Esophagus muscularis mucosa (tissue), 4 donors: Measurements from ENCODE around the gene ADCY4. TPM values are rescaled to one million over a fixed set of nuclear protein-coding genes. Genes with fewer than 3 reads are reported as not detected.

Experiments
- DNase-seq: peaks from one replicate; pipeline ENCODE4 v3.0.0-alpha.2; 2017; ENCODE audit errors: extremely low spot score
- H3K27ac ChIP-seq, 4 donors: fragments of 200-600 bp; sonication (generic); replicated peaks in 1 of 4; 1 replicate in 3 of 4; 2 replicates in 1 of 4; pipeline ENCODE4 v1.5.1; 2016 to 2019; ENCODE audit warnings: mild to moderate bottlenecking in 1 of 4
- H3K27me3 ChIP-seq, 4 donors: fragments of 200-600 bp; sonication (generic); one replicate each; pipeline versions ENCODE4 v1.5.1 to v1.6.0; 2016 to 2019
- H3K36me3 ChIP-seq, 4 donors: fragments of 200-600 bp; sonication (generic); one replicate each; pipeline ENCODE4 v1.5.1; 2016 to 2019
- H3K4me1 ChIP-seq, 4 donors: fragments of 200-600 bp; sonication (generic); one replicate each; pipeline ENCODE4 v1.5.1; 2016 to 2019
- H3K4me3 ChIP-seq, 4 donors: fragments of 200-600 bp; sonication (generic); 1 replicate in 2 of 4; 2 replicates in 2 of 4; pipeline ENCODE4 v1.5.1; 2016 to 2019; ENCODE audit warnings: mild to moderate bottlenecking in 4 of 4, moderate library complexity in 1 of 4
- H3K9me3 ChIP-seq, 4 donors: fragments of 200-600 bp; sonication (generic); 1 replicate in 3 of 4; 2 replicates in 1 of 4; pipeline ENCODE4 v1.5.1; 2016 to 2019
- CTCF ChIP-seq, 3 experiments: fragments of 200-600 bp in 2 of 3; fragments of 450-650 bp in 1 of 3; sonication (generic) in 2 of 3; IDR thresholded peaks; one replicate each; pipeline ENCODE4 v1.5.1; 2017 to 2019; ENCODE audit warnings: antibody characterized with exemption in 3 of 3, mild to moderate bottlenecking in 2 of 3, moderate library complexity in 1 of 3
- EP300 ChIP-seq: sonication (generic); formaldehyde crosslinking; IDR thresholded peaks from one replicate; pipeline ENCODE4 v1.6.1; 2017; ENCODE audit warnings: antibody characterized with exemption
- POLR2A ChIP-seq: fragments of 450-650 bp; IDR thresholded peaks from one replicate; pipeline ENCODE4 v1.6.1; 2017; ENCODE audit warnings: antibody characterized with exemption, moderate library complexity, mild to moderate bottlenecking, low read depth
- POLR2AphosphoS5 ChIP-seq, 2 donors: sonication (generic); formaldehyde crosslinking; IDR thresholded peaks; one replicate each; pipeline ENCODE4 v1.6.1; 2017; ENCODE audit warnings: antibody characterized with exemption in 2 of 2
- WGBS: methylation state at CpG from one replicate; pipeline ENCODE4 v1.1.5; 2018; 5-methylcytosine and 5-hydroxymethylcytosine counted together
- intact Hi-C: fragments of 100-400 bp; cut with DNase I; formaldehyde crosslinking; loops from one replicate; pipeline ENCODE4 v1.15.1; 2023
- total RNA-seq, 4 donors: library from RNA; depleted of rRNA; stranded (reverse); fragments of >200 nt; gene quantifications; one replicate each; pipeline versions ENCODE4 v1.1.0 to v1.2.1, GENCODE V29; 2016

The ADCY4 gene
- total RNA-seq, 4 donors from 2014 or later, result 21.5 to 36.9 (median 27.9) TPM

GRCh38 chr14:24304019-24304387, 30.9 kb downstream of the ADCY4 start:
- Histone ChIP-seq H3K27me3 (no peaks in the 10 kb centered on the region), H3K9me3 (no peaks in the 10 kb centered on the region), H3K4me3 (no peak overlapping the region), H3K27ac (no peak overlapping the region), H3K36me3 (peaks cover 54 to 69% (median 65%) of the 10 kb centered on the region in 4 donors), H3K4me1 (peaks cover 14 to 38% (median 27%) of the 10 kb centered on the region in 4 donors)
- no peak for TF ChIP-seq POLR2AphosphoS5 (IDR thresholded peaks at IDR 0.05)
- TF ChIP-seq EP300, result no peak
- no peak for TF ChIP-seq POLR2A
- no peak for TF ChIP-seq CTCF (IDR thresholded peaks at IDR 0.05)
- no peak for DNase-seq
- WGBS, result 94% methylated on average over 11 of the region's 11 CpGs
- intact Hi-C loops, result no loop called here

- H3K4me1 ChIP-seq, result peaks cover 19 to 47% (median 34%) of the 10 kb centered on the region in 4 donors
- H3K36me3 ChIP-seq, result peaks cover 44 to 57% (median 53%) of the 10 kb centered on the region in 4 donors
- no peaks in the 10 kb centered on the region for H3K9me3 ChIP-seq
- H3K27me3 ChIP-seq, result no peaks in the 10 kb centered on the region
- no peak for TF ChIP-seq CTCF (IDR thresholded peaks at IDR 0.05)
- TF ChIP-seq POLR2A, result no peak
- no peak for TF ChIP-seq EP300
- TF ChIP-seq POLR2AphosphoS5 (IDR thresholded peaks at IDR 0.05), result no peak
- H3K4me3 ChIP-seq, result peak overlapping the region; percentile 73 to 91 (median 80)
- 33% methylated on average over 16 of the region's 16 CpGs for WGBS
- DNase-seq, result no peak
- intact Hi-C loops, result no loop called here
- peak overlapping the region; percentile 77 to 88 (median 84) for H3K27ac ChIP-seq
These were observed 34.4 kb downstream of the ADCY4 start for GRCh38 chr14:24300326-24300980.

GRCh38 chr14:24299255-24300191, 35.3 kb downstream of the ADCY4 start, which contains the start of the genes DHRS1 and NOP9:
Gene DHRS1 (minus strand): TSS chr14:24299780. CDS start chr14:24299106, 674 bp downstream.
Gene NOP9 (plus strand): TSS chr14:24299850. CDS start chr14:24299955, 105 bp downstream.
- peak; percentile 98 for DNase-seq
- Histone ChIP-seq H3K9me3 (no peaks in the 10 kb centered on the region), H3K4me1 (peaks cover 19 to 47% (median 34%) of the 10 kb centered on the region in 4 donors), H3K27ac (peak within 1 kb of the TSS; percentile 77 to 88 (median 84)), H3K27me3 (no peaks in the 10 kb centered on the region), H3K4me3 (peak within 1 kb of the TSS; percentile 73 to 91 (median 80)), H3K36me3 (peaks cover 40 to 54% (median 49%) of the 10 kb centered on the region in 4 donors)
- TF ChIP-seq CTCF (IDR thresholded peaks at IDR 0.05) (peak in 1 of 3 experiments; percentile 26), EP300 (no peak), POLR2AphosphoS5 (IDR thresholded peaks at IDR 0.05) (peak; percentile 93 to 96), POLR2A (no peak)
- intact Hi-C loops, result loop anchor here (2.0 kb wide), 1 partner anchor 57 kb away; the partner anchor contains the start of gene TINF2
- 1% methylated on average over 41 of the region's 75 CpGs for WGBS

GRCh38 chr14:24298892-24299254, 36.0 kb downstream of the ADCY4 start:
- Histone ChIP-seq H3K27ac (peak overlapping the region; percentile 77 to 88 (median 84)), H3K9me3 (no peaks in the 10 kb centered on the region), H3K4me3 (peak overlapping the region; percentile 73 to 91 (median 80)), H3K27me3 (no peaks in the 10 kb centered on the region), H3K36me3 (peaks cover 33 to 53% (median 43%) of the 10 kb centered on the region in 4 donors), H3K4me1 (peaks cover 19 to 47% (median 34%) of the 10 kb centered on the region in 4 donors)
- WGBS, result 45% methylated on average over 7 of the region's 7 CpGs
- intact Hi-C loops, result loop anchor here (2.0 kb wide), 1 partner anchor 56 kb away; the partner anchor contains the start of gene TINF2
- DNase-seq, result no peak
- TF ChIP-seq CTCF (IDR thresholded peaks at IDR 0.05) (no peak), POLR2A (no peak), EP300 (no peak), POLR2AphosphoS5 (IDR thresholded peaks at IDR 0.05) (no peak)
